Peyer's patch (tissue), 4 donors: ENCODE measurements around the gene R3HDM2.

ENCODE experiments used
- CTCF ChIP-seq, 6 experiments: fragments of 450-650 bp in 4 of 6; fragments of 200-600 bp in 2 of 6; sonication (generic) in 1 of 6; IDR thresholded peaks; one replicate each; pipeline ENCODE4 v1.5.1; 2017 to 2019; ENCODE audit warnings: antibody characterized with exemption in 6 of 6, mild to moderate bottlenecking in 3 of 6, moderate library complexity in 1 of 6
- POLR2A ChIP-seq, 2 donors: fragments of 450-650 bp; IDR thresholded peaks; one replicate each; pipeline ENCODE4 v1.5.1; 2017; ENCODE audit warnings: antibody characterized with exemption in 2 of 2, mild to moderate bottlenecking in 2 of 2, moderate library complexity in 2 of 2

- TF ChIP-seq POLR2A (IDR thresholded peaks at IDR 0.05) (no peak), CTCF (IDR thresholded peaks at IDR 0.05) (no peak)
Observed at GRCh38 chr12:57451233-57451778, 20.5 kb upstream of the R3HDM2 start.
